ENCODE data around the gene SERTAD2.

GRCh38 chr2:64654063-64654811, 524 bp upstream of the SERTAD2 start:
- no peak for TF ChIP-seq CTCF (IDR thresholded peaks at IDR 0.05)
- TF ChIP-seq POLR2A (IDR thresholded peaks at IDR 0.05), result peak; percentile 77

Measured in transverse colon (tissue), 3 donors.